Suprapubic skin (tissue), 4 donors: ENCODE data around the gene CMSS1.

Experiments
- EP300 ChIP-seq: sonication (generic); formaldehyde crosslinking; IDR thresholded peaks from one replicate; pipeline ENCODE4 v1.6.1; 2017; ENCODE audit warnings: antibody characterized with exemption
- POLR2A ChIP-seq, 2 donors: fragments of 450-650 bp; IDR thresholded peaks; one replicate each; pipeline ENCODE4 v1.6.1; 2017; ENCODE audit warnings: antibody characterized with exemption in 2 of 2, mild to moderate bottlenecking in 2 of 2, moderate library complexity in 2 of 2
- POLR2AphosphoS5 ChIP-seq, 3 donors: sonication (generic); formaldehyde crosslinking; IDR thresholded peaks; one replicate each; pipeline ENCODE4 v1.6.1; 2017; ENCODE audit warnings: antibody characterized with exemption in 3 of 3
- TF ChIP-seq, protein P1 (sequence below), 2 donors: fragments of 200-600 bp in 1 of 2; fragments of 450-650 bp in 1 of 2; sonication (generic) in 1 of 2; IDR thresholded peaks; one replicate each; pipeline ENCODE4 v1.5.1; 2016 to 2019; ENCODE audit warnings: antibody characterized with exemption in 2 of 2, mild to moderate bottlenecking in 1 of 2, moderate library complexity in 1 of 2

DNA sequence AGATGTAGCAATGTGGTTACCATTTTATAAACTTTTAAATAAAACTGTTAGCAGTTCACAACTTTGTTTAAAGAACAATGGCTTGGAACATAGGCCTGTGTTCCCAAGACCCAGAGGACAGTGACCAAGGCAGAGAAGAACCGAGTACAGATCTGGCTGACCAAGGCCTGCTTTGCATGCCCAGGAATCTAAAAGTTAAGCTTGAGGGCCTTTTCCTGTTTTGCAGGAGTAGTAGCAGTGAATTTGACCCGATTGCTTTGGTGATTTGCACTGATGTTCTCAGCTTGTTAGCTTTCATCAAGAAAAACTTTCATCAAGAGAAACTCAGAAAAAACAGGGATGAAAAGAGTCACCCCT lies 286.8 kb downstream of the CMSS1 start:
- TF ChIP-seq, protein P1, sequence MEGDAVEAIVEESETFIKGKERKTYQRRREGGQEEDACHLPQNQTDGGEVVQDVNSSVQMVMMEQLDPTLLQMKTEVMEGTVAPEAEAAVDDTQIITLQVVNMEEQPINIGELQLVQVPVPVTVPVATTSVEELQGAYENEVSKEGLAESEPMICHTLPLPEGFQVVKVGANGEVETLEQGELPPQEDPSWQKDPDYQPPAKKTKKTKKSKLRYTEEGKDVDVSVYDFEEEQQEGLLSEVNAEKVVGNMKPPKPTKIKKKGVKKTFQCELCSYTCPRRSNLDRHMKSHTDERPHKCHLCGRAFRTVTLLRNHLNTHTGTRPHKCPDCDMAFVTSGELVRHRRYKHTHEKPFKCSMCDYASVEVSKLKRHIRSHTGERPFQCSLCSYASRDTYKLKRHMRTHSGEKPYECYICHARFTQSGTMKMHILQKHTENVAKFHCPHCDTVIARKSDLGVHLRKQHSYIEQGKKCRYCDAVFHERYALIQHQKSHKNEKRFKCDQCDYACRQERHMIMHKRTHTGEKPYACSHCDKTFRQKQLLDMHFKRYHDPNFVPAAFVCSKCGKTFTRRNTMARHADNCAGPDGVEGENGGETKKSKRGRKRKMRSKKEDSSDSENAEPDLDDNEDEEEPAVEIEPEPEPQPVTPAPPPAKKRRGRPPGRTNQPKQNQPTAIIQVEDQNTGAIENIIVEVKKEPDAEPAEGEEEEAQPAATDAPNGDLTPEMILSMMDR (IDR thresholded peaks at IDR 0.05): no peak
- TF ChIP-seq POLR2A (IDR thresholded peaks at IDR 0.05): no peak
- TF ChIP-seq POLR2AphosphoS5 (IDR thresholded peaks at IDR 0.05): no peak
- TF ChIP-seq EP300: no peak
